GM12878 (cell line): ENCODE results near the gene DNAJC19. TPM values are rescaled to one million over a fixed set of nuclear protein-coding genes. Genes with fewer than 3 reads are reported as not detected.

Source experiments
- ATAC-seq: fragments of 200-7000 bp; cut with Tn5 transposase; 3 replicates; pipeline ENCODE4 v1.9.1; 2020; ENCODE audit warnings: mild to moderate bottlenecking, moderate library complexity
- BruUV-seq: library from RNA; stranded (reverse); fragments of 400-500 nt; replicated peaks from 2 replicates; lab custom pipeline; 2021; lab: Mats Ljungman, UMichigan
- CTCF ChIA-PET: fragments of 300-600 bp; sonication (Branson Sonifier 250); formaldehyde crosslinking; extraction: SDS; loops from one replicate; lab custom pipeline; 2021; ENCODE audit warnings: inconsistent platforms; lab: Yijun Ruan, JAX
- POLR2A ChIA-PET: fragments of 350-600 bp; formaldehyde crosslinking; extraction: SDS; loops from one replicate; lab custom pipeline; 2021; ENCODE audit warnings: inconsistent platforms; lab: Charles Lee
- RAD21 ChIA-PET: fragments of 300-600 bp; sonication (Branson Sonifier 250); formaldehyde crosslinking; loops from one replicate; lab custom pipeline; 2023; ENCODE audit warnings: antibody characterized with exemption; ENCODE audit not compliant: unreplicated experiment; lab: Charles Lee
- SMC1A ChIA-PET: fragments of 300-600 bp; sonication (Branson Sonifier 250); formaldehyde crosslinking; loops from one replicate; lab custom pipeline; 2023; ENCODE audit not compliant: unreplicated experiment, uncharacterized antibody; lab: Charles Lee
- DNase-seq: peaks from one replicate; pipeline ENCODE4 v3.0.0-alpha.2; 2011; ENCODE audit warnings: low read depth, low spot score
- FAIRE-seq: peaks from 3 replicates; lab custom pipeline; 2011; peaks lifted over from hg19 to GRCh38; lab: Jason Lieb, UNC
- H2AFZ ChIP-seq: 2 replicates; pipeline ENCODE4 v1.6.0; 2011; ENCODE audit warnings: low read depth, low read length, control low read depth; ENCODE audit not compliant: control insufficient read depth
- H3K27ac ChIP-seq: 2 replicates; pipeline ENCODE4 v1.5.1; 2011; ENCODE audit warnings: control low read depth; ENCODE audit not compliant: control insufficient read depth, insufficient read depth
- H3K27me3 ChIP-seq, 2 experiments: replicated peaks in 1 of 2; 2 replicates each; pipeline versions ENCODE4 v1.6.0 to v1.6.1; 2011; ENCODE audit warnings: low read length in 1 of 2; ENCODE audit not compliant: control insufficient read depth in 2 of 2, insufficient read depth in 2 of 2
- H3K36me3 ChIP-seq, 2 experiments: 2 replicates each; pipeline ENCODE4 v1.5.1; 2011; ENCODE audit warnings: low read length in 1 of 2; ENCODE audit not compliant: control insufficient read depth in 2 of 2, insufficient read depth in 2 of 2
- H3K4me1 ChIP-seq: 2 replicates; pipeline ENCODE4 v1.6.1; 2011; ENCODE audit warnings: mild to moderate bottlenecking, low read length, moderate library complexity, mixed read lengths; ENCODE audit not compliant: control insufficient read depth, insufficient read depth
- H3K4me2 ChIP-seq: 2 replicates; pipeline ENCODE4 v1.6.0; 2011; ENCODE audit warnings: control low read depth; ENCODE audit not compliant: control insufficient read depth, insufficient read depth
- H3K4me3 ChIP-seq: fragments of 200-600 bp; sonication (generic); 2 replicates; pipeline ENCODE4 v1.5.1; 2016
- H3K79me2 ChIP-seq: 2 replicates; pipeline ENCODE4 v1.6.0; 2011; ENCODE audit warnings: low read length; ENCODE audit not compliant: control insufficient read depth, insufficient read depth
- H3K9ac ChIP-seq: 2 replicates; pipeline ENCODE4 v1.8.0; 2011; ENCODE audit warnings: low read length, control low read depth, mixed read lengths; ENCODE audit not compliant: control insufficient read depth, insufficient read depth
- H3K9me3 ChIP-seq: replicated peaks from 3 replicates; pipeline ENCODE4 v1.5.1; 2011; ENCODE audit warnings: mild to moderate bottlenecking, low read length; ENCODE audit not compliant: control insufficient read depth, insufficient read depth
- H4K20me1 ChIP-seq: 2 replicates; pipeline ENCODE4 v1.6.0; 2011; ENCODE audit not compliant: control insufficient read depth, insufficient read depth
- ATF3 ChIP-seq: IDR thresholded peaks from 2 replicates; pipeline ENCODE4 v1.6.1; 2011; ENCODE audit warnings: low read depth, mild to moderate bottlenecking, low read length, moderate library complexity, borderline replicate concordance; ENCODE audit errors: extremely low read depth
- CBFB ChIP-seq: IDR thresholded peaks from 2 replicates; pipeline ENCODE4 v1.6.1; 2016; ENCODE audit warnings: antibody characterized with exemption, low read depth
- CREB1 ChIP-seq: IDR thresholded peaks from 2 replicates; pipeline ENCODE4 v1.6.1; 2012; ENCODE audit warnings: low read depth, mild to moderate bottlenecking, inconsistent platforms
- ESRRA ChIP-seq: IDR thresholded peaks from 2 replicates; pipeline ENCODE4 v1.6.1; 2012; ENCODE audit warnings: mild to moderate bottlenecking, low read length, improper control_type of control experiment
- GABPA ChIP-seq: IDR thresholded peaks from 2 replicates; pipeline ENCODE4 v1.6.1; 2014; ENCODE audit warnings: antibody characterized with exemption, low read depth, mild to moderate bottlenecking, inconsistent platforms
- HDAC2 ChIP-seq: fragments of 200-600 bp; sonication (generic); IDR thresholded peaks from 2 replicates; pipeline ENCODE4 v1.6.1; 2017
- KLF5 ChIP-seq: fragments of 450-650 bp; IDR thresholded peaks from 2 replicates; pipeline ENCODE4 v1.6.1; 2014; ENCODE audit warnings: mild to moderate bottlenecking; ENCODE audit not compliant: partially characterized antibody
- MEF2B ChIP-seq: fragments of 450-650 bp; IDR thresholded peaks from 2 replicates; pipeline ENCODE4 v1.6.1; 2018; ENCODE audit warnings: mild to moderate bottlenecking, moderate library complexity; ENCODE audit not compliant: partially characterized antibody, poor library complexity, severe bottlenecking
- MTA2 ChIP-seq: fragments of 450-650 bp; IDR thresholded peaks from 2 replicates; pipeline ENCODE4 v1.6.1; 2016; ENCODE audit warnings: low read depth, mild to moderate bottlenecking, moderate library complexity
- RAD21 ChIP-seq: IDR thresholded peaks from 2 replicates; pipeline ENCODE4 v1.6.1; 2011; ENCODE audit warnings: mild to moderate bottlenecking, low read depth, low read length, moderate library complexity; ENCODE audit not compliant: insufficient read depth
- SMAD5 ChIP-seq: IDR thresholded peaks from 2 replicates; pipeline ENCODE4 v1.6.1; 2016; ENCODE audit warnings: antibody characterized with exemption, low read depth
- TBL1XR1 ChIP-seq: IDR thresholded peaks from 2 replicates; pipeline ENCODE4 v1.6.1; 2012; ENCODE audit warnings: low read depth, low read length, improper control_type of control experiment
- YY1 ChIP-seq: IDR thresholded peaks from 2 replicates; pipeline ENCODE4 v1.6.1; 2011; ENCODE audit warnings: low read depth, mild to moderate bottlenecking, low read length
- ZBED1 ChIP-seq: IDR thresholded peaks from 2 replicates; pipeline ENCODE4 v1.6.1; 2016; ENCODE audit warnings: borderline replicate concordance
- WGBS: methylation state at CpG from one replicate; pipeline ENCODE4 v1.1.6; 2016; ENCODE audit warnings: low lambda C conversion rate; ENCODE audit not compliant: insufficient replicate concordance, insufficient coverage; ENCODE audit errors: missing lambda C conversion rate; 5-methylcytosine and 5-hydroxymethylcytosine counted together
- in situ Hi-C: fragments of 300-500 bp; cut with MboI; formaldehyde crosslinking; loops from 9 replicates; pipeline ENCODE4 v1.14.3; 2018; ENCODE audit warnings: mixed read lengths
- intact Hi-C: fragments of 100-400 bp; cut with micrococcal nuclease; formaldehyde crosslinking; loops from one replicate; pipeline ENCODE4 v1.14.2; 2022; ENCODE audit not compliant: unreplicated experiment
- polyA plus RNA-seq, 11 experiments: library from polyadenylated mRNA; depleted of rRNA in 4 of 11; unstranded in 6 of 11; stranded (reverse) in 5 of 11; fragments of >200 nt; fragmentation: Nextera tagmentation in 4 of 11; fragmentation: Illumina TruSeq in 1 of 11; extraction: Ambion mirVana in 4 of 11; extraction: Trizol in 1 of 11; gene quantifications; 1 replicate in 1 of 11; 2 replicates in 10 of 11; pipeline versions ENCODE4 v1.2.1 to v1.2.3, GENCODE V29; 2011 to 2016; ENCODE audit warnings: inconsistent platforms in 2 of 11, missing spikeins in 2 of 11, low read depth in 1 of 11
- total RNA-seq, 4 experiments: library from RNA; depleted of rRNA in 3 of 4; stranded (reverse); fragments of >200 nt in 3 of 4; fragmentation: Illumina TruSeq in 1 of 4; extraction: Trizol in 1 of 4; gene quantifications; 2 replicates each; pipeline versions ENCODE4 v1.2.1 to v1.2.3, GENCODE V29; 2013 to 2021
- TF ChIP-seq, protein P1 (sequence below): IDR thresholded peaks from 2 replicates; pipeline ENCODE4 v1.6.1; 2011; ENCODE audit warnings: borderline replicate concordance, low read depth, mild to moderate bottlenecking, moderate library complexity, low read length; ENCODE audit not compliant: insufficient read depth, poor library complexity, severe bottlenecking

Gene DNAJC19
- total and polyA plus RNA-seq, 10 of the 15 experiments (the other 5 are each of a cell fraction or from before 2014, with no cell fraction given), result 29.8 to 136 (median 51.3) TPM

DNA sequence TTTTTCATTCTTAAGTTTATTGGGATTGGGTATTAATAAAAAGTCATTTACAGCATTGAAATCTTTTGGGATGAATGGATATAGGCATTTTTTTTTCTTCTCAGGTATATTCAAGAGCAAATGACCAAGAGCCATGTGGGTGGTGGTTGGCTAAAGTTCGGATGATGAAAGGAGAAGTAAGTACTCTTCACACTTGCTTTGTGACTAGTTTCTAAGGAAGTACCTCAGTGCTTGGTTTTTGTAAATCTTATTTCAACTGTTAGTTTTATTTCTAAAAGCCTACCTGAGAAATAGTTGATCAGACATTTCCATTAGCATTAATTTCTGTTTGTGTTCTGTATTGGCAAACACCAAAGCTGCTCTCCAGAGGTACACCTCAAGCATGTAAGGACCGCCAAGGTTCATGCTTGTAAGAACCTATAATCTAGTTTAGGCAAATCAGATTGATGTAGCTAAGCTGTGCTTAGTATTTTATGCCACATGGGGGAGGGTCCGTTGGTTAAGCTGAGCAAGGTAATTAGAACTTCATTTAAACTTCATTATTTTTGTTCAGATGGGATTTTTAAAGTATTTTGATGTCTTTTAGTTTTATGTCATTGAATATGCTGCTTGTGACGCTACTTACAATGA, 41.7 kb downstream of the DNAJC19 start:
- POLR2A ChIA-PET, result interaction anchor here (0.5 kb wide), 2 partner anchors 22 to 917 kb away, joined by 3 to 6 read pairs; no protein-coding TSS in a partner anchor
- H4K20me1 ChIP-seq, result no peaks in the 10 kb centered on the region
- SMC1A ChIA-PET, result interaction anchor here (0.6 to 1.9 kb wide), 5 partner anchors 10 to 315 kb away, joined by 3 to 7 read pairs (median 4); no protein-coding TSS in a partner anchor

More for the DNA sequence above, 41.7 kb downstream of the DNAJC19 start:
- Histone ChIP-seq H3K9me3 (no peaks in the 10 kb centered on the region), H2AFZ (no peak overlapping the region), H3K9ac (no peak overlapping the region), H3K27me3 (no peaks in the 10 kb centered on the region), H3K36me3 (peaks cover 2 to 25% of the 10 kb centered on the region in 2 experiments), H3K4me1 (no peaks in the 10 kb centered on the region), H3K4me3 (no peak overlapping the region), H3K4me2 (no peak overlapping the region), H3K27ac (no peak overlapping the region; the same call in 1 of the 2 replicates), H3K79me2 (peaks cover 4% of the 10 kb centered on the region)
- no peak for TF ChIP-seq GABPA
- no peak for TF ChIP-seq CREB1
- TF ChIP-seq TBL1XR1, result no peak
- no peak for TF ChIP-seq RAD21
- TF ChIP-seq ESRRA, result no peak
- TF ChIP-seq ZBED1, result no peak
- no peak for TF ChIP-seq HDAC2
- TF ChIP-seq MTA2, result no peak
- no peak for TF ChIP-seq YY1
- no peak for TF ChIP-seq MEF2B
- TF ChIP-seq, protein P1, sequence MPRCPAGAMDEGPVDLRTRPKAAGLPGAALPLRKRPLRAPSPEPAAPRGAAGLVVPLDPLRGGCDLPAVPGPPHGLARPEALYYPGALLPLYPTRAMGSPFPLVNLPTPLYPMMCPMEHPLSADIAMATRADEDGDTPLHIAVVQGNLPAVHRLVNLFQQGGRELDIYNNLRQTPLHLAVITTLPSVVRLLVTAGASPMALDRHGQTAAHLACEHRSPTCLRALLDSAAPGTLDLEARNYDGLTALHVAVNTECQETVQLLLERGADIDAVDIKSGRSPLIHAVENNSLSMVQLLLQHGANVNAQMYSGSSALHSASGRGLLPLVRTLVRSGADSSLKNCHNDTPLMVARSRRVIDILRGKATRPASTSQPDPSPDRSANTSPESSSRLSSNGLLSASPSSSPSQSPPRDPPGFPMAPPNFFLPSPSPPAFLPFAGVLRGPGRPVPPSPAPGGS, result no peak
- no peak for TF ChIP-seq ATF3
- TF ChIP-seq KLF5, result no peak
- no peak for TF ChIP-seq SMAD5
- TF ChIP-seq CBFB, result no peak
- ChIA-PET CTCF (interaction anchor here (0.7 to 1.5 kb wide), 2 partner anchors 15 to 27 kb away, joined by 3 read pairs; no protein-coding TSS in a partner anchor), RAD21 (no interaction called here)
- DNase-seq (no peak), FAIRE-seq (peak; percentile 82), ATAC-seq (peak; percentile 65)
- intact Hi-C loops, result no loop called here
- no TSS peak for BruUV-seq
- in situ Hi-C loops, result no loop called here
- WGBS, result 66% methylated on average over 4 of the region's 4 CpGs
